SK-N-MC (cell line): Measurements from ENCODE around the gene ALKBH5.

Experiments used
- DNase-seq: peaks from one replicate; pipeline ENCODE4 v3.0.0-alpha.2; 2011; ENCODE audit warnings: low read depth, low spot score
- H3K27ac ChIP-seq: fragments of 200-600 bp; sonication (generic); 2 replicates; pipeline ENCODE4 v1.5.1; 2016; ENCODE audit warnings: mixed run types
- H3K36me3 ChIP-seq: fragments of 200-600 bp; sonication (generic); 2 replicates; pipeline ENCODE4 v1.6.1; 2017; ENCODE audit warnings: antibody characterized with exemption, low read length, mixed read lengths; ENCODE audit not compliant: insufficient read depth
- H3K4me3 ChIP-seq: fragments of 200-600 bp; sonication (generic); 2 replicates; pipeline ENCODE4 v1.5.1; 2016
- H3K9ac ChIP-seq: fragments of 200-600 bp; sonication (generic); 2 replicates; pipeline ENCODE4 v1.8.0; 2017; ENCODE audit warnings: mixed run types, mixed read lengths; ENCODE audit not compliant: insufficient read length
- H3K9me3 ChIP-seq: fragments of 200-600 bp; sonication (generic); 2 replicates; pipeline ENCODE4 v1.6.1; 2017; ENCODE audit warnings: low read depth, mild to moderate bottlenecking, antibody characterized with exemption, low read length, moderate library complexity, mixed read lengths
- EZH2 ChIP-seq: fragments of 200-600 bp; sonication (generic); IDR thresholded peaks from one replicate; pipeline ENCODE4 v1.6.1; 2017; ENCODE audit warnings: antibody characterized with exemption
- FOXP2 ChIP-seq: optimal IDR thresholded peaks from 2 replicates; pipeline ENCODE3; 2011; ENCODE audit warnings: mild to moderate bottlenecking, moderate library complexity; ENCODE audit not compliant: insufficient read depth; ENCODE audit errors: extremely low read length, control extremely low read depth
- POLR2AphosphoS5 ChIP-seq: IDR thresholded peaks from 2 replicates; pipeline ENCODE4 v1.6.1; 2012; ENCODE audit warnings: mild to moderate bottlenecking, low read depth, low read length, borderline replicate concordance

ALKBH5 gene

DNA sequence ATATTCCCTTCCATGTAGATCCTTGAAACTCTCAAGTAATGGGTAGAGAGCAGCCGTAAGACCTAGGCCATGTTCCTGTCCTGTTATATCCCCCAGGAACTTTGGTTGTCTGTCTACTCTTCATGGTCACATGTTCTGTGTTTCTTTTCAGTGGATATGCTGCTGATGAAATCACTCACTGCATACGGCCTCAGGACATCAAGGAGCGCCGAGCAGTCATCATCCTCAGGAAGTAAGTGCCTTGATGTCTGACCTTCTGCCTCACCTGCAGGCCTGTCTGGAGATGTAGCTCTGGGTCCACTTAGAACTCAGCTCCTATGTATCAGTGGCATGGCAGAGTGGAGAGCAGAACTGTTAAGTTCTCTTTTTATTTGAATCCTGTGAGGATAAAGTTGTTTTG lies 11.2 kb downstream of the ALKBH5 start:
- Histone ChIP-seq H3K9me3 (no peaks in the 10 kb centered on the region), H3K4me3 (no peak overlapping the region), H3K27ac (no peak overlapping the region), H3K36me3 (peaks cover 67% of the 10 kb centered on the region), H3K9ac (no peak overlapping the region)
- DNase-seq = no peak
- TF ChIP-seq FOXP2 (no peak), EZH2 (no peak), POLR2AphosphoS5 (no peak)

DNA sequence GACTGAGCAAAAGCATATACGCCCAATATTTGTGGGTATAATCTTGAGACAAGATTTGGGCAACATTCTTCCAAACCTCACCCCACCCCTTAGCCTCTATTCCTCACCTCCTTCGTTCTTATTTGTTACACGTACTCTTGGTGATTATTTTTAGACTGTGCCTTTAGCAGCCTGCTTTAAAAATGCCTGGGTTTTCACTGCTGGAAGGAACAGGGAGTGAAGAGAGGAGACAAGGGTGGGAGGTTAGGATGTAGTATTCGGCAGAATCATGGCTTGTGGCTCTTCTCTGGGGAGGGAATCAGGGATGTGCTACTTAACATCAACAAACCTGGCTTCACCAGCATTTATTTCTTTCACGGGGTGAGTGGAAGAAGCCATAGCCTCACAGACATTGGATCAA lies 11.6 kb downstream of the ALKBH5 start:
- no peak overlapping the region for H3K9ac ChIP-seq
- H3K4me3 ChIP-seq = no peak overlapping the region
- no peaks in the 10 kb centered on the region for H3K9me3 ChIP-seq
- no peak overlapping the region for H3K27ac ChIP-seq
- no peak for DNase-seq
- TF ChIP-seq POLR2AphosphoS5 (no peak), FOXP2 (no peak), EZH2 (no peak)
- H3K36me3 ChIP-seq = peaks cover 64% of the 10 kb centered on the region

DNA sequence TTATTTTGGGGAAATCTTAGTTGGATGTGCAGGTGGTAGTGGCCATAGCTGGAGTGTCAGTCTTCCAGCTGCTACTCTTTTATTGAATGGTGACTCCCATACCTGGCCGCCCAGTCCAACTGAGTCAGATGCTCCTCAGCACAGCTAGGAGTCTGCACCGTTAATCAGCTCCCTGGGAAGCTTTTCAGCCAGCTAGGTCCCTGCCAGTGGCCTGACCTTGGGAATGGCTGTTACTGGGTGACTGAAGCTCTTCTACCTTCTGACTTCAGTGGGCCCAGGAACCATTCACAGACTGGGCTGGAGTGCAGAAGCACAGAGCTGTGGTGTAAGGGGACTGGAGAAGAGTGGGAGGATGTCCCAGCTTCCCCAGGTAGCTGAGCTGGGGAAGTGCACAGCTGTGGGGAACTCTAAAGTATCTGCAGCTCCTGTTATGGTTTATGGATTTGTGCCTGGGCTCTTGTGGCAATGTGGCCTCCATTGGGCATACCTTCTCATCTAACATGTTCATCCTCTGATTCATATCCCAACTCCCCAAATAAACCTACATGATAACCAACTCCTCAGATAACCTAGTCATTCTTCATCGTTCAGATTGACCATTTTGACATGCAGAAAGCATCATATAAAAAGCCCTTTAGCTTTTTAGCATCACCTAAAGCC lies 14.0 kb downstream of the ALKBH5 start:
- Histone ChIP-seq H3K36me3 (peaks cover 61% of the 10 kb centered on the region), H3K27ac (no peak overlapping the region), H3K9ac (no peak overlapping the region), H3K9me3 (no peaks in the 10 kb centered on the region), H3K4me3 (no peak overlapping the region)
- no peak for TF ChIP-seq EZH2
- TF ChIP-seq POLR2AphosphoS5 = no peak
- no peak for TF ChIP-seq FOXP2
- no peak for DNase-seq

DNA sequence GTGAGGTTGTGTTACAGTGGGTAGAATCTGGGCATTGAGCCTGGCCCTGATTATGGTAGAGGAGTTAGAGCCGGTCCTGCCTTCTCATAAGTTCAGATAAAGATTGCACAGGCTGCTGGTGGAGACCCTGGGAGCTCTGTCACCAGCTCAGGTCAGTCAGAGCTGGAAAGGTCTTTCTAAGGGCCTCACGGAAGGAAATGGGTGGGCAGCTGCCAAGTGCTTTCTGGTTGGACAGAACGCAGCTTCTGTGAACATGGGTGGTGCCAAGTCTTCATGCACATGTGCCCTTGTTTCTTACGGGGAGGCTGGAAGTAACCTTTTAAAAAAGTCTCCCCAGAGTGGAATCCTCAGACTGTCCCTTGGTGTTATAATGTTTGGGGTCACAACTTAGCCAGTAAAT lies 14.9 kb downstream of the ALKBH5 start:
- H3K4me3 ChIP-seq = no peak overlapping the region
- H3K27ac ChIP-seq = no peak overlapping the region
- TF ChIP-seq EZH2 (no peak), POLR2AphosphoS5 (no peak), FOXP2 (no peak)
- no peak overlapping the region for H3K9ac ChIP-seq
- H3K9me3 ChIP-seq = no peaks in the 10 kb centered on the region
- H3K36me3 ChIP-seq = peaks cover 61% of the 10 kb centered on the region
- no peak for DNase-seq

DNA sequence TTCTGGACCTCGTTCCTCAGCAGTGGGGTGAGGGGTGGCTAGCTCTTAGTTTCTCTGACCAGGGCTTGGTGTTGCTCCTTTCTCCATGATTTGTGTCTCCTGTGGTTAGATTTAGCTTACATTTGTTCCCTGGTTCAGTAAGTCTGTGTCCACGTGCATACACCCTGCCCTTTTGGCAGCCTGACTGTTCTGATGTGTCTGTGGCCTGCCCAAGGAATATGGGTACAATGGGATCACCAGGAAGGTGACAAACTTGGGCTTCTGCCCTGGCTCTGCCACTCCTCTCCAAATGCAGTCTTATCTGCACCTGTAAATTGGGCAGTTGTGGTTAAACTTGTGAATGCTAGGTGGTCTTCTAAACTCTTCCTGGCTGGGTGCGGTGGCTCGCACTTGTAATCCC lies 17.5 kb downstream of the ALKBH5 start:
- TF ChIP-seq POLR2AphosphoS5 (no peak), EZH2 (no peak), FOXP2 (no peak)
- Histone ChIP-seq H3K36me3 (peaks cover 56% of the 10 kb centered on the region), H3K4me3 (no peak overlapping the region), H3K9ac (no peak overlapping the region), H3K9me3 (no peaks in the 10 kb centered on the region), H3K27ac (no peak overlapping the region)
- DNase-seq = no peak

DNA sequence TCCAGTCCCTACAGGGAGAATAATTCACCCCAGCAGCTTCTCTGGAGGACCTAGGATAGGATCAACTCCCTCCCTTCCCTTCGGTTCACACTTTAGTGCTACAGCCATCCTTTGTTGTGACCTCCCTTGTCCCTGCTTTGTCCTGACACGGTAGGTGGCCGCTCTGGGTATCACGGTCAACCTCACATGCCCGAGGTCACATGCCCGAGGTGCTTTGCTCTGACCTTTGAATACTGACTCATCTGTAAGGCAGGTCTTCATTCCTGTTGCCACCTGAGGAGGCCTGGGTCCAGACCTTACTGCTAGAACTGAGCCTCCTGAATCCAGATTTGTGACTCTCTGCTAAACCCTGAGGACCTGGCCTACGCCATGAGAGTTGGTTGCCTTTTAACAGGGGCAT lies 19.7 kb downstream of the ALKBH5 start:
- peaks cover 55% of the 10 kb centered on the region for H3K36me3 ChIP-seq
- no peak overlapping the region for H3K9ac ChIP-seq
- TF ChIP-seq POLR2AphosphoS5 (no peak), FOXP2 (no peak), EZH2 (no peak)
- no peak overlapping the region for H3K27ac ChIP-seq
- no peak overlapping the region for H3K4me3 ChIP-seq
- DNase-seq = no peak
- no peaks in the 10 kb centered on the region for H3K9me3 ChIP-seq

DNA sequence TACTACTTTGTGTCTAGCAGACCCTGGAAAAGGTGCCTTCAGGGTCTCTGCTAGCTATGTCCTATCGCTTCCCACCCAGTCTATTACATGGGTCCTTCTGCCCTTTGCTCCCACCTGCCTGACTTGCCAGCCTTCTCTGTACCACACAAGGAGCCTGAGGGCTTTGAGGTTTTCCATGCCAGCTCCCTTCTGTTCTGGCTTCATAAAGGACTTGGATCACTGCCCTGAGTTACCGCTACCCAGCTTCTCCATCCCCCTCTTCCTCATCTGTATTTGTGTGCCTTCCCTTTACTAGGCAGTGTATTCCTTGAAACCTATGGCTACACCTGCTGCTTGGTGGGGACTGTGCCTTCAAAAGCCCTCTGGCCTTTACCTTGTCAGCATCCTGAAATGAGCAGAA lies 22.2 kb downstream of the ALKBH5 start:
- Histone ChIP-seq H3K27ac (no peak overlapping the region), H3K9me3 (no peaks in the 10 kb centered on the region), H3K9ac (no peak overlapping the region), H3K36me3 (peaks cover 53% of the 10 kb centered on the region), H3K4me3 (no peak overlapping the region)
- no peak for DNase-seq
- no peak for TF ChIP-seq FOXP2

DNA sequence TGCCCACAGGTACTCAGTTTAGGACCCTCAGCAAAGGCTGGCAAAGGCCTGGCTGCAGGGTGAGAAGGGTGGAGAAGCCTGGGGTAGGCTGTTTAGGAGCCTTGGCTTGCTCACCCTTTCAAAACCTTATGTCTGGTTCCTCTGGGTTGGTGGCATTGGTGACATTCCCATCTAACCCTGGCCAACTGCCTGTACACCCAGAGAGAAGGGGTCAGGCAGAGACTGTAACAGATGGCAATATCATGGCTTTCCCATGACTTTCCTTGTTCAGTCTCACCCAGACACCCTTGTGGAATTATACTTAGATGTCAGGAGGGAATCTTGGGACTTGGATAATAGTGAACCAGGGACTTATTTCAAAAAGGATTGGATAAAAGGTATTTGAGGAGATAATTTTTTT lies 23.3 kb downstream of the ALKBH5 start:
- Histone ChIP-seq H3K9ac (no peak overlapping the region), H3K4me3 (no peak overlapping the region), H3K27ac (no peak overlapping the region), H3K9me3 (no peaks in the 10 kb centered on the region), H3K36me3 (peaks cover 50% of the 10 kb centered on the region)
- TF ChIP-seq EZH2 = no peak
- no peak for DNase-seq

DNA sequence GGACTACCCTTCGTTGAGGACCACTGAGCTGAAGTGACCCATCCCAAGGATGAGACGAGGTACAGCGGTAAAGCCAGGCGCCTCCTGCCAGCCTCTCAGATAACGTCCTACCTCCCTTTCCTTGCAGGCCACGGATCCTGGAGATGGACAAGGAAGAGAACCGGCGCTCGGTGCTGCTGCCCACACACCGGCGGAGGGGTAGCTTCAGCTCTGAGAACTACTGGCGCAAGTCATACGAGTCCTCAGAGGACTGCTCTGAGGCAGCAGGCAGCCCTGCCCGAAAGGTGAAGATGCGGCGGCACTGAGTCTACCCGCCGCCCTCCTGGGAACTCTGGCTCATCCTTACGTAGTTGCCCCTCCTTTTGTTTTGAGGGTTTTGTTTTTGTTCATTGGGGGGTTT lies 24.5 kb downstream of the ALKBH5 start:
- no peak for TF ChIP-seq POLR2AphosphoS5
- TF ChIP-seq FOXP2 = no peak
- TF ChIP-seq EZH2 = no peak
- Histone ChIP-seq H3K9ac (no peak overlapping the region), H3K9me3 (no peaks in the 10 kb centered on the region), H3K36me3 (peaks cover 50% of the 10 kb centered on the region), H3K27ac (no peak overlapping the region), H3K4me3 (no peak overlapping the region)
- DNase-seq = no peak
